Daoy (cell line): Measurements from ENCODE around the gene TBC1D22A. TPM values are rescaled to one million over a fixed set of nuclear protein-coding genes. Genes with fewer than 3 reads are reported as not detected.

Source experiments
- DNase-seq: peaks from one replicate; pipeline ENCODE4 v3.0.0-alpha.2; 2015; ENCODE audit warnings: low read depth
- total RNA-seq: library from RNA; depleted of rRNA; stranded (reverse); fragments of >200 nt; shearing (Covaris generic); gene quantifications from 2 replicates; pipeline ENCODE4 v1.2.3, GENCODE V29; 2014

The TBC1D22A gene
- total RNA-seq, 1 experiment from 2014 or later, result 8.7 TPM

GRCh38 chr22:46752988-46753310, 9.5 kb upstream of the TBC1D22A start:
- no peak for DNase-seq

- no peak for DNase-seq
Observed at GRCh38 chr22:46753360-46753759, 9.1 kb upstream of the TBC1D22A start.

DNA sequence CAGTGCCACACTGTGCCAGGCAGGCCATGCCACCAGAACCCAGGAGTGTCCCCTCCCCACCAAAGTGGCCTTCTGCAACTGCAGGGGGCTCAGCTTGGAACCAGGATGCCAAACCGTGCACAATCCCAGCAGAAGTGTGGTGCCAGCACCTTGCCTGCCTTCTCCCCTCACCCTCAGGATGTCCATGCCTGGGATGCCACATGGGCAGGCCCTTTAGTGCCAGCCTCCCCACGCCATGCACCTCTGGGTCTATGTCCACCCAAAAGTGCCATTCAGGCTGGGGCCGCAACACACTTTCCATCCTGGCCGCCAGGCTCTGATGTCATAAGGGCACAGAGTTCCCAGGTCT, 8.7 kb upstream of the TBC1D22A start:
- DNase-seq, result no peak

DNA sequence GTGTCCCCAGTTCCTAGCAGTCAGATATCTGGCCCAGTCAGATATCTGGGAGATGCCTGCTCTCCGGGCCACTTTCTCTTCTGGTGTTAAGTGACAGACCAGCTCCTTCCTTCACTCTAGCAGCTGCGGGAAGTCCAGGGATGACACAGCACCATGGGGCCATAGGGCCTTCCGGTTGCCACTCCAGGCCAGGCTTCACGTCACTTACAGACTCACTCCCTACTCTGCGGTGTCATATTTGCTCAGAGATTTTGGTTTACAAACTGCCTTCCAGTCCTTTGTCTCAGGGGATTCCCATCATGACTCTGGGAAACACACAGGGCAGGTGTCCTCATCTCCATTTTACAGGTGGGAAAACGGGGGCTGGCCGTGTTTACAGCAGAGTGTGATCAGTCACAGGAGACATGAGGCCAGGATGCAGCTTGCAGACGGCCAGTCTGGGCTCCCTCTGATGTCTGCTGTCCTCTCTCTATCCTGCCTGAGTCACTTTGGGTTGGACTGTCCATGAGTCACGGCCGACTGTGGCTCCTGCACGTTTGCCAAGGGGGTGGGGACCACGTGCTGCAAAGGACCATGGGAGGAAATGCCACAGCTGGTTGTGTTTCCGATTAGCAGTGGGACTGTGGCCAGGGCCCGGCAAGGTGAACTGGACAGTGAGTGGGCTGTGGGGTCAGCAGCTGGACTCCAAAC, 8.2 kb upstream of the TBC1D22A start:
- peak; percentile 98 for DNase-seq

GRCh38 chr22:46754826-46755225, 7.6 kb upstream of the TBC1D22A start:
- no peak for DNase-seq

DNA sequence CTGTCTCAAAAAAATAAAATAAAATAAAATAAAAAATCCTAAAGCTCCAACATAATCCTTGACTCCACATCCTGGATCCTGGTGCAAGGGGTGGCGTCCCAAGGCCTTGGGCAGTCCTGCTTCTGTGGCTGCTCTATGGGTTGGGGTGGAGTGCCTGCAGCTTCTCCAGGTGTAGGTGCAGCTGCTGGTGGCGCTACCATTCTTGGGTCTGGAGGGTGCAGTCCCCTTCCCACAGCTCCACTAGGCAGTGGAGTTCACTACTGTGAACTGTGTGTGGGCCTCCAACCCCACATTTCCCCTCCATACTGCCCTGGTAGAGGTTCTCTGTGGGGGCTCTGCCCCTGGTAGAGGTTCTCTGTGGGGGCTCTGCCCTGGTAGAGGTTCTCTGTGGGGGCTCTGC, 6.9 kb upstream of the TBC1D22A start:
- DNase-seq, result no peak

GRCh38 chr22:46756097-46756496, 6.4 kb upstream of the TBC1D22A start:
- DNase-seq, result no peak

DNA sequence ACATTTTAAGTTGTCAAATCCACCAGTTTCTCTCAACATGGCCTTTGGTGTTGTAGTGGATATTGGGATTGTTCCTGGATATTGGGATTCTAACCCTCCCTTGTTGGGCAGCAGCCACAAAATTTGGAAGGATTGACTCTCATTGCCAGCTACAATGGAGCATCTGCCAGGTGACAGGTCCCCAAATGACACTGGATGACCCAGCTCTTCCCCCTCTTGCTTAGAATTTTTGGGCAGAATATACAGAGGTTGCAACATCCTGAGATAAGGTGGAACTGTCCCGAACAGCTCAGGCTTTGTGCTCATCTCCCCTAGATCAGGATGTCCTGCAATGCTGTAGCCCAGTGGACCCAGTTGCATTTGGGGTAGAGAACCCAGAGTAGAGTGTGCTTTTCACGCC, 5.3 kb upstream of the TBC1D22A start:
- DNase-seq, result no peak

GRCh38 chr22:46758121-46758520, 4.3 kb upstream of the TBC1D22A start:
- no peak for DNase-seq

GRCh38 chr22:46758867-46759290, 3.6 kb upstream of the TBC1D22A start:
- DNase-seq, result peak; percentile 56

DNA sequence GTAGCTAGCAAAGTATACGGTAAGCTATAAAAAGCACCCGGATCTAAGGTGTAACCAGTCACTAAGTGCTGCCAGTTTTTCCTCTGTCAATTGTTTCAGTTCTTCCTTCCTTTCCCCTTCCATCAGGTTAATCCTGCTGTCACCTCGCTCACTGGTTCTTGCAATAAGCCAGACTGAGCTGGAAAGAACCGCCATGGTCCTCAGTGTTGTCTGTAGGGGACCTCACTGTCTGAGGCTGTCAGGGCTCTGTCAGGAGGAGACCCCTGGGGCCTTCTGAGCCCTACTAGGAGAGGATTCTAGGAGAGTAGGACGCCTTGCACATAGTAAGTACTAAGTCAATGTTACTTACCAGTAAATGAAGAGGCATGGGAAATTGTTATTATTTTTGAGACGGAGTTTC, 1.4 kb upstream of the TBC1D22A start:
- DNase-seq, result no peak

DNA sequence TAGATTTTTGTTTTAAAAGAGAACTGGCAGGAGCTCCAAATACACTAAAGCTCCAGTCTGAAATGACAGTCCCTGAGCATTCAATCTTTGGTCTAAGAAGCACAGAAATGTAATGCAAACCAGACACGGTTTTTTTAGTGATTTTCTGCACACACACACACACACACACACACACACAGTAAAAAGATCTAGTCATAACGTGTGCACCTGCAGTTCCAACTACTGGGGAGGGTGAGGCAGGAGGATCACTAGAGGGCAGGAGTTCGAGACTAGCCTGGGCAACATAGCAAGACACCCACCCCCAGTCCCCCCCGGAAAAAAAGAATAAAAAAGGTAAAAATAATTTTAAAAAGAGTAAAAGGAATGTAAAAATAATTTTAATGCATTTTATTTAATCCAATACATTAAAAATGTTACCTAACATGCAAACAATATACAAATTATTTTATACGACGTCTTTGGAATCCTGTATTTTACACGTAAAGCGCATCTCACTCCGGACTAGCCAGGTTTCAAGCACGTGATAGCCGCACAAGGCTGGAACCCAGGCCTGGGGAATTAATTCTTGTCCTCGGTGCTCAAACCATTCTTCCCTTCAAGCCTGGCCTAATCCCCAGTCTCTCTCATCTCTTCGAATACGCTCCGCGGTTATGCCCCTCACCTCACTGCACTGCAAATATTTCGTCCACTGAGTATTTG, 762 bp upstream of the TBC1D22A start:
- DNase-seq, result no peak

DNA sequence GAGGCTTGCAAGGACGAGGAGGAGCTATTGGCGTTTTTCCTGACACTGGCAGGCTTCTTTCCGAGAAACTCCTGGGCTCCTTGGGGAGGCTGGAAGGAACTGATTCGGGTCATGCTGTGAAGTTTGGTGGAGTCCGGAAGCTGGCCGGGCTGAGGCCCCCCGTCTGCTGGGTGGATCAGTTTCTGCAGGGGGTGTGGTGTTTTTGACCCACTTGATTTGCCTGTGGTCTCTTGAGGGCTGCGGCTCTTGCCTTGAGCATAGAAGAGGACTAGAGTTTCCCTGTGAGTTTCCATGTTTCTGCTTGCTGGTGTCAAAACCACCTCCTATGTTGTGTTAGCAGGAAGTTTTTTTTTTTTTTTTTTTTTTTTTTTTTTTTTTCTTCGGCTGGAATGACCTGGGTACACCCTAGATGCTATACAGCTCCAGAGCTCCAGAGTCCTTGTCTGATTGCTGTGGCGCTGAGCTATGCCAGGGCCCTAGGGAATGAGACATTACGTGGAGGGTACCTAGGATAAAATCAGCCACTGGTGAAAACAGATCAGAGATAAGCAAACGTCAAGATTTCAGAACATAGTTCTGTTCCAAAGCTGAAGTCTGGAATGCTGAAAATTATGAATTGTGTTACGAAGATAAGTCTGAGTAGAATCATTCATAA, 728 bp downstream of the TBC1D22A start:
- no peak for DNase-seq

GRCh38 chr22:46764140-46764680, 1.8 kb downstream of the TBC1D22A start:
- DNase-seq, result no peak

DNA sequence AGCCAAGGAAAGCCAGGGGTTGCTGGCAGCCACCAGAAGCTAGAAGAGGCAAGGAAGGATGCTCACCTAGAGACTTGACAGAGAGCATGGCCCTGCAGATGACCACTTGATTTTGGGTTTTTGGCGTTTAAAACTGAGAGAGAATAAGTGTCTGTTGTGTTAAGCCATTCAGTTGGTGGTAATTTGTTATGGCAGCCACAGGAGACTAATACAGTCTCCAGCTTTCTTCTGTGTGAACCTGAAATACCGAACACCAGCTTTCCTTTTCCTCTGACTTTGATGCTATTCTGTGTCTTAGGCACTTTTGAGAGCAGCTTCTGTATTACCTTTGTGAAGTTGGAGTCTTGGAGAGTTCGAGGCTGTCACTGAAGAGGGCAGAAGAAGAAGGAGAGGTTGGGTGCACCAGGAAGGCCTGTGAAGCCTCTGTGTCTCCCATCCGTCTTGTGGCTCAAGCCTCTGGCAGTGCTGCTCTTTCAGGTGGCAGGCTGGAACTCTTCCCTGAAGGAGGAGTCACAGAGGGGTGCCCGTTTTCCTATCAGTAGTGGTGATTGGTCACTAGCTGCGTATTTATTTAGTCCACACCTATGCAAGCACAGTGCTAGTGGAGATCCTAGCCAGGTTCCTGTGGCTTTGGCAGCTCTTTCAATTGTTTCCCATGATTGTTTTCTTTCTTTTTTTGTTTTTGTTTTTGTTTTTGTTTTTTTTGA, 2.5 kb downstream of the TBC1D22A start:
- DNase-seq, result no peak

DNA sequence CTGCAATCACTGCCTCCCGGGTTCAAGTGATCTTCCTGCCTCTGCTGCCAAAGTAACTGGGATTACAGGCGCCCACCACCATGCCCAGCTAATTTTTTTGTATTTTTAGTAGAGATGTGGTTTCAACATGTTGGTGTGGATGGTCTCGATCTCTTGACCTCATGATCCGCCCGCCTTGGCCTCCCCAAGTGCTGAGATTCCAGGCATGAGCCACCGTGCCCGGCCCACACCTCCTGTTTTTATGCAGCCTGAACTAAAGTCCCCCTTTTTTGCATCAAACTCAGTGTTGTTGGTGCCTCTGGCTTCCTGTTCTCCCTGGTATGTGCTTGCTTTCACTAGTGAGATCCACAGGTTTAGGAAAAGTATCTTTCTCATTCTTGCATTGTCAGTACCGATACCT, 4.2 kb downstream of the TBC1D22A start:
- DNase-seq, result no peak

- DNase-seq, result no peak
Observed at GRCh38 chr22:46767249-46767985, 5.0 kb downstream of the TBC1D22A start.

- DNase-seq, result no peak
Observed at GRCh38 chr22:46769191-46769675, 6.8 kb downstream of the TBC1D22A start.

- DNase-seq, result no peak
Observed at GRCh38 chr22:46769706-46770105, 7.3 kb downstream of the TBC1D22A start.

GRCh38 chr22:46770151-46770641, 7.7 kb downstream of the TBC1D22A start:
- DNase-seq, result no peak

DNA sequence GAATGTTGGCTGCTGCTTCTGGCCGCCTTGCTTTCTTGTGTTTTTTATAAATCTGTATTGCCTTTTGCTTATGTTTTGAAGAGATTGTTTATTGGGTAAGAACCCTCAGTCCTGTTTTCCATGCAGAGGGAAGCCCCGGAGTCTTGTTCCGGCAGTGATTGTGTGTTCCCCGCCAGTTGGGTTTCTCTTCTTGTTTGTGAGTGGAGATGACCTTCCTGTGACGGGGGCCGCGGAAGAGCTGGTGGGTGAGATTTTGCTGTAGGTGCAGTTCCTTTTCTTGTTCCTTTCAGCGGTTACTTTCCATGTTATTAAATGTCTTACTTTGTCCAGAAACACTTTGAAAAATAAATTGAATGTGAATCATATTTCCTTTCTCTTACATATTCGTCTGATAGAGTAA, 8.3 kb downstream of the TBC1D22A start:
- DNase-seq, result no peak
